ENCODE measurements around the gene RAB8B.

The RAB8B gene

GRCh38 chr15:63225381-63225780 is 36.0 kb downstream of the RAB8B start:
- Histone ChIP-seq H3K27ac (ENCODE audit: extremely low read depth, low read depth, low read length) (no peak overlapping the region), H3K9me3 (ENCODE audit: control insufficient read depth, insufficient read depth, low read depth, low read length) (no peaks in the 10 kb centered on the region), H3K4me1 (ENCODE audit: control insufficient read depth, insufficient read depth, low read length) (no peaks in the 10 kb centered on the region), H3K36me3 (ENCODE audit: control insufficient read depth in 2 of 2, insufficient read depth in 1 of 2, low read length in 2 of 2) (no peaks in the 10 kb centered on the region), H3K4me3 (ENCODE audit: low read depth, low read length) (no peak overlapping the region)
- ChIA-PET CTCF (interaction anchor here (0.6 kb wide), 1 partner anchor 66 kb away, joined by 3 read pairs; no protein-coding TSS in a partner anchor), POLR2A (no interaction called here)
- TF ChIP-seq SCRT2 (tag by site-specific recombination; IDR thresholded peaks at IDR 0.05) (no peak), TCF7L2 (IDR thresholded peaks at IDR 0.05; ENCODE audit: borderline replicate concordance, low read depth, low read length) (no peak), ZNF660 (tag by site-specific recombination; IDR thresholded peaks at IDR 0.05) (no peak), ZNF366 (tag by site-specific recombination; conservative IDR thresholded peaks at IDR 0.05) (no peak), ZNF174 (tag by site-specific recombination; IDR thresholded peaks at IDR 0.05) (no peak), ZNF654 (tag by site-specific recombination; IDR thresholded peaks at IDR 0.05; ENCODE audit: low read depth) (no peak), ZNF488 (tag by site-specific recombination; IDR thresholded peaks at IDR 0.05) (no peak)

- no peaks in the 10 kb centered on the region for H3K4me1 ChIP-seq (ENCODE audit: control insufficient read depth, insufficient read depth, low read length)
- H3K36me3 ChIP-seq (ENCODE audit: control insufficient read depth in 2 of 2, insufficient read depth in 1 of 2, low read length in 2 of 2) = no peaks in the 10 kb centered on the region
- ChIA-PET POLR2A (no interaction called here), CTCF (interaction anchor here (0.6 kb wide), 1 partner anchor 564 kb away, joined by 3 read pairs; no protein-coding TSS in a partner anchor)
- no peak overlapping the region for H3K4me3 ChIP-seq (ENCODE audit: low read depth, low read length)
- no peaks in the 10 kb centered on the region for H3K9me3 ChIP-seq (ENCODE audit: control insufficient read depth, insufficient read depth, low read depth, low read length)
- no peak for TF ChIP-seq ZNF354C (tag by site-specific recombination; IDR thresholded peaks at IDR 0.05; ENCODE audit: borderline replicate concordance, low read depth)
- no peak for TF ChIP-seq ZNF621 (tag by site-specific recombination; IDR thresholded peaks at IDR 0.05)
- no peak for TF ChIP-seq ZNF623 (tag by site-specific recombination; IDR thresholded peaks at IDR 0.05)
- TF ChIP-seq ZNF521 (tag by site-specific recombination; IDR thresholded peaks at IDR 0.05) = no peak
- TF ChIP-seq ZBTB7A (tag by site-specific recombination; IDR thresholded peaks at IDR 0.05; ENCODE audit: low read depth) = no peak
- no peak for TF ChIP-seq SCRT1 (tag by site-specific recombination; IDR thresholded peaks at IDR 0.05; ENCODE audit: borderline replicate concordance)
- TF ChIP-seq ZNF366 (tag by site-specific recombination; conservative IDR thresholded peaks at IDR 0.05) = no peak
- TF ChIP-seq ZNF639 (tag by site-specific recombination; IDR thresholded peaks at IDR 0.05) = no peak
- no peak for TF ChIP-seq ZNF776 (tag by site-specific recombination; IDR thresholded peaks at IDR 0.05; ENCODE audit: borderline replicate concordance)
- no peak for TF ChIP-seq ZNF610 (tag by site-specific recombination; IDR thresholded peaks at IDR 0.05; ENCODE audit: borderline replicate concordance)
- no peak for TF ChIP-seq ZNF701 (tag by site-specific recombination; IDR thresholded peaks at IDR 0.05)
- TF ChIP-seq ZNF792 (tag by site-specific recombination; IDR thresholded peaks at IDR 0.05) = no peak
- no peak for TF ChIP-seq ZNF518A (tag by site-specific recombination; conservative IDR thresholded peaks at IDR 0.05; ENCODE audit: low read depth)
- no peak for TF ChIP-seq ZXDB (tag by site-specific recombination; IDR thresholded peaks at IDR 0.05)
- TF ChIP-seq ZNF529 (tag by site-specific recombination; IDR thresholded peaks at IDR 0.05; ENCODE audit: insufficient replicate concordance) = no peak
- no peak overlapping the region for H3K27ac ChIP-seq (ENCODE audit: extremely low read depth, low read depth, low read length)
Measured at GRCh38 chr15:63226155-63226883, 36.9 kb downstream of the RAB8B start.
